Skeletal muscle satellite cell (primary cell): ENCODE measurements around the gene YY2. TPM values are rescaled to one million over a fixed set of nuclear protein-coding genes. Genes with fewer than 3 reads are reported as not detected.
"Not testable (repeated sequence)": the region's sequence is repeated elsewhere in the genome, so short reads cannot be mapped to it uniquely, and the experiment has no call there.

ENCODE experiments used
- H3K27me3 ChIP-seq: 2 replicates; pipeline ENCODE4 v1.7.0; 2013; ENCODE audit warnings: low read length; ENCODE audit not compliant: control insufficient read depth, insufficient read depth
- H3K36me3 ChIP-seq: 2 replicates; pipeline ENCODE4 v1.7.0; 2013; ENCODE audit warnings: mild to moderate bottlenecking, control low read depth, low read length; ENCODE audit not compliant: insufficient read depth
- H3K4me1 ChIP-seq: 2 replicates; pipeline ENCODE4 v1.7.0; 2013; ENCODE audit warnings: low read length; ENCODE audit not compliant: control insufficient read depth, insufficient read depth
- H3K4me2 ChIP-seq: 2 replicates; pipeline ENCODE4 v1.7.0; 2013; ENCODE audit warnings: mild to moderate bottlenecking, low read length
- H3K4me3 ChIP-seq: 2 replicates; pipeline ENCODE4 v1.7.0; 2013; ENCODE audit warnings: low read length
- H3K9ac ChIP-seq: 2 replicates; pipeline ENCODE4 v1.7.0; 2013; ENCODE audit warnings: mild to moderate bottlenecking, low read depth, low read length, moderate library complexity
- H3K9me3 ChIP-seq: replicated peaks from 2 replicates; pipeline ENCODE4 v1.7.0; 2013; ENCODE audit warnings: mild to moderate bottlenecking, control low read depth, low read length
- total RNA-seq: library from RNA; depleted of rRNA; stranded (reverse); fragments of >200 nt; gene quantifications from 2 replicates; pipeline ENCODE4 v1.2.3, GENCODE V29; 2012; rRNA removed

Gene YY2
- total RNA-seq: 0.87 and 1.3 TPM in 2 replicates

GRCh38 chrX:21855937-21856415 is at the start of gene YY2:
TSS of gene YY2 (plus strand) at chrX:21855987. CDS start at chrX:21856485, 498 bp downstream.
- Histone ChIP-seq H3K9me3 (no peaks in the 10 kb centered on the region), H3K4me3 (no peak within 1 kb of the TSS), H3K4me2 (no peak within 1 kb of the TSS), H3K36me3 (peaks cover 17% of the 10 kb centered on the region), H3K4me1 (no peaks in the 10 kb centered on the region), H3K9ac (no peak within 1 kb of the TSS), H3K27me3 (no peaks in the 10 kb centered on the region)

GRCh38 chrX:21806691-21807090 is 49.1 kb upstream of the YY2 start:
- H3K4me1 ChIP-seq: no peaks in the 10 kb centered on the region
- no peaks in the 10 kb centered on the region for H3K9me3 ChIP-seq
- H3K36me3 ChIP-seq: no peaks in the 10 kb centered on the region
- no peak overlapping the region for H3K4me3 ChIP-seq
- H3K9ac ChIP-seq: no peak overlapping the region
- H3K4me2 ChIP-seq: no peak overlapping the region
- no peaks in the 10 kb centered on the region for H3K27me3 ChIP-seq

GRCh38 chrX:21811832-21812231 is 44.0 kb upstream of the YY2 start:
- no peak overlapping the region for H3K4me2 ChIP-seq
- H3K9ac ChIP-seq: no peak overlapping the region
- H3K4me1 ChIP-seq: no peaks in the 10 kb centered on the region
- H3K4me3 ChIP-seq: no peak overlapping the region
- no peaks in the 10 kb centered on the region for H3K9me3 ChIP-seq
- no peaks in the 10 kb centered on the region for H3K36me3 ChIP-seq
- H3K27me3 ChIP-seq: no peaks in the 10 kb centered on the region

GRCh38 chrX:21812628-21813027 is 43.2 kb upstream of the YY2 start:
- no peak overlapping the region for H3K4me2 ChIP-seq
- H3K4me1 ChIP-seq: no peaks in the 10 kb centered on the region
- H3K9ac ChIP-seq: no peak overlapping the region
- H3K27me3 ChIP-seq: no peaks in the 10 kb centered on the region
- H3K9me3 ChIP-seq: no peaks in the 10 kb centered on the region
- no peak overlapping the region for H3K4me3 ChIP-seq
- H3K36me3 ChIP-seq: no peaks in the 10 kb centered on the region

- Histone ChIP-seq H3K4me2 (no peak overlapping the region), H3K27me3 (no peaks in the 10 kb centered on the region)
Observed at GRCh38 chrX:21813612-21814368, 42.0 kb upstream of the YY2 start.

GRCh38 chrX:21816136-21816535 is 39.7 kb upstream of the YY2 start:
- H3K9me3 ChIP-seq: no peaks in the 10 kb centered on the region
- no peaks in the 10 kb centered on the region for H3K4me1 ChIP-seq
- H3K27me3 ChIP-seq: no peaks in the 10 kb centered on the region
- no peak overlapping the region for H3K9ac ChIP-seq
- no peak overlapping the region for H3K4me2 ChIP-seq
- no peaks in the 10 kb centered on the region for H3K36me3 ChIP-seq
- H3K4me3 ChIP-seq: no peak overlapping the region

More at GRCh38 chrX:21813612-21814368, 42.0 kb upstream of the YY2 start:
- Histone ChIP-seq H3K4me3 (no peak overlapping the region), H3K9me3 (no peaks in the 10 kb centered on the region), H3K4me1 (no peaks in the 10 kb centered on the region), H3K9ac (no peak overlapping the region), H3K36me3 (no peaks in the 10 kb centered on the region)

- not testable (repeated sequence) for H3K4me1 ChIP-seq, H3K36me3 ChIP-seq, H3K4me2 ChIP-seq, H3K9ac ChIP-seq, H3K4me3 ChIP-seq, H3K9me3 ChIP-seq, H3K27me3 ChIP-seq
Observed at GRCh38 chrX:21820170-21820569, 35.6 kb upstream of the YY2 start.

- H3K9ac ChIP-seq: no peak overlapping the region
- H3K36me3 ChIP-seq: no peaks in the 10 kb centered on the region
- no peak overlapping the region for H3K4me3 ChIP-seq
- H3K9me3 ChIP-seq: no peaks in the 10 kb centered on the region
- no peaks in the 10 kb centered on the region for H3K27me3 ChIP-seq
- H3K4me1 ChIP-seq: no peaks in the 10 kb centered on the region
- no peak overlapping the region for H3K4me2 ChIP-seq
Observed at GRCh38 chrX:21821875-21822274, 33.9 kb upstream of the YY2 start.

- Histone ChIP-seq H3K36me3 (no peaks in the 10 kb centered on the region), H3K4me3 (no peak overlapping the region), H3K4me1 (no peaks in the 10 kb centered on the region), H3K9ac (no peak overlapping the region), H3K4me2 (no peak overlapping the region), H3K9me3 (no peaks in the 10 kb centered on the region), H3K27me3 (no peaks in the 10 kb centered on the region)
Observed at GRCh38 chrX:21831496-21831895, 24.3 kb upstream of the YY2 start.

- Histone ChIP-seq H3K4me1 (no peaks in the 10 kb centered on the region), H3K27me3 (no peaks in the 10 kb centered on the region), H3K36me3 (no peaks in the 10 kb centered on the region), H3K9me3 (no peaks in the 10 kb centered on the region), H3K4me3 (no peak overlapping the region), H3K4me2 (no peak overlapping the region), H3K9ac (no peak overlapping the region)
Observed at GRCh38 chrX:21837056-21837455, 18.7 kb upstream of the YY2 start.

- Histone ChIP-seq H3K4me2 (peak overlapping the region; percentile 62), H3K27me3 (no peaks in the 10 kb centered on the region), H3K4me1 (no peaks in the 10 kb centered on the region), H3K36me3 (no peaks in the 10 kb centered on the region), H3K9ac (peak overlapping the region; percentile 93), H3K4me3 (peak overlapping the region; percentile 82), H3K9me3 (no peaks in the 10 kb centered on the region)
Observed at GRCh38 chrX:21838937-21839333, 16.9 kb upstream of the YY2 start.
